Spleen (tissue), 7 donors: ENCODE data around the gene RHOB.

ENCODE experiments used
- POLR2A ChIP-seq, 3 donors: fragments of 450-650 bp; IDR thresholded peaks; one replicate each; pipeline ENCODE4 v1.5.1; 2017; ENCODE audit warnings: antibody characterized with exemption in 3 of 3, mild to moderate bottlenecking in 1 of 3
- TF ChIP-seq, protein P1 (sequence below), 11 experiments: fragments of 200-600 bp in 7 of 11; fragments of 450-650 bp in 4 of 11; sonication (generic) in 4 of 11; IDR thresholded peaks in 8 of 11; conservative IDR thresholded peaks in 3 of 11; 1 replicate in 7 of 11; 2 replicates in 4 of 11; pipeline versions ENCODE4 v1.4.0 to v1.8.0; 2016 to 2021; ENCODE audit warnings: antibody characterized with exemption in 11 of 11, inconsistent platforms in 4 of 11, mild to moderate bottlenecking in 1 of 11
- donor health status: DM: no; HTN: no; CAD: no; lungs with moderate emphysema.
- donor health status: DM: no; HTN: no; CAD: no.
- donor health status: DM: no; HTN: no; CAD: no.

- TF ChIP-seq, protein P1, sequence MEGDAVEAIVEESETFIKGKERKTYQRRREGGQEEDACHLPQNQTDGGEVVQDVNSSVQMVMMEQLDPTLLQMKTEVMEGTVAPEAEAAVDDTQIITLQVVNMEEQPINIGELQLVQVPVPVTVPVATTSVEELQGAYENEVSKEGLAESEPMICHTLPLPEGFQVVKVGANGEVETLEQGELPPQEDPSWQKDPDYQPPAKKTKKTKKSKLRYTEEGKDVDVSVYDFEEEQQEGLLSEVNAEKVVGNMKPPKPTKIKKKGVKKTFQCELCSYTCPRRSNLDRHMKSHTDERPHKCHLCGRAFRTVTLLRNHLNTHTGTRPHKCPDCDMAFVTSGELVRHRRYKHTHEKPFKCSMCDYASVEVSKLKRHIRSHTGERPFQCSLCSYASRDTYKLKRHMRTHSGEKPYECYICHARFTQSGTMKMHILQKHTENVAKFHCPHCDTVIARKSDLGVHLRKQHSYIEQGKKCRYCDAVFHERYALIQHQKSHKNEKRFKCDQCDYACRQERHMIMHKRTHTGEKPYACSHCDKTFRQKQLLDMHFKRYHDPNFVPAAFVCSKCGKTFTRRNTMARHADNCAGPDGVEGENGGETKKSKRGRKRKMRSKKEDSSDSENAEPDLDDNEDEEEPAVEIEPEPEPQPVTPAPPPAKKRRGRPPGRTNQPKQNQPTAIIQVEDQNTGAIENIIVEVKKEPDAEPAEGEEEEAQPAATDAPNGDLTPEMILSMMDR (IDR thresholded peaks at IDR 0.05 in 8 of 11, conservative IDR thresholded peaks at IDR 0.05 in 3 of 11) = no peak
- no peak for TF ChIP-seq POLR2A (IDR thresholded peaks at IDR 0.05)
Measured at GRCh38 chr2:20415511-20415918, 31.4 kb upstream of the RHOB start.
